Activated CD8-positive, alpha-beta T cell treated with anti-CD3 and anti-CD28 coated beads for 36 hours (primary cell): Measurements from ENCODE around the gene MYO5C. TPM values are rescaled to one million over a fixed set of nuclear protein-coding genes. Genes with fewer than 3 reads are reported as not detected.
A peak's percentile ranks its signal among the peaks of the same experiment; 100 is the strongest.

Source experiments
- ATAC-seq: fragments of 200-7000 bp; cut with Tn5 transposase; one replicate; pipeline ENCODE4 v1.10.0; 2021; ENCODE audit warnings: mild to moderate bottlenecking, moderate library complexity
- CTCF ChIA-PET: fragments of 350-600 bp; sonication (Branson Sonifier 250); formaldehyde crosslinking; loops from one replicate; lab custom pipeline; 2021; ENCODE audit warnings: antibody characterized with exemption; lab: Charles Lee
- POLR2A ChIA-PET: fragments of 350-600 bp; sonication (Branson Sonifier 250); formaldehyde crosslinking; loops from one replicate; lab custom pipeline; 2021; ENCODE audit warnings: antibody characterized with exemption; lab: Charles Lee
- DNase-seq: peaks from one replicate; pipeline ENCODE4 v3.0.0-alpha.2; 2020
- H3K27ac Mint-ChIP-seq: one replicate; pipeline ENCODE4 v1.8.0; 2021; ENCODE audit warnings: mild to moderate bottlenecking, mixed read lengths
- H3K27me3 Mint-ChIP-seq: one replicate; pipeline ENCODE4 v1.8.0; 2021; ENCODE audit warnings: mixed read lengths
- H3K36me3 Mint-ChIP-seq: one replicate; pipeline ENCODE4 v1.8.0; 2021; ENCODE audit warnings: low read depth, mixed read lengths
- H3K4me1 Mint-ChIP-seq: one replicate; pipeline ENCODE4 v1.8.0; 2021; ENCODE audit warnings: low read depth, mixed read lengths
- H3K4me3 Mint-ChIP-seq: one replicate; pipeline ENCODE4 v1.8.0; 2021; ENCODE audit warnings: mild to moderate bottlenecking, moderate library complexity, mixed read lengths
- H3K9me3 Mint-ChIP-seq: one replicate; pipeline ENCODE4 v1.8.0; 2021; ENCODE audit warnings: mixed read lengths
- intact Hi-C: fragments of 100-400 bp; cut with micrococcal nuclease; formaldehyde crosslinking; loops from one replicate; pipeline ENCODE4 v1.10.0; 2022
- total RNA-seq, 2 experiments: library from RNA; stranded (reverse); gene quantifications; one replicate each; pipeline ENCODE4 v1.2.3, GENCODE V29; 2021
- TF ChIP-seq, protein P1 (sequence below): fragments of 200-600 bp; IDR thresholded peaks from one replicate; pipeline ENCODE4 v1.8.0; 2022; ENCODE audit warnings: antibody characterized with exemption, mild to moderate bottlenecking

Gene MYO5C
- total RNA-seq, 2 experiments from 2014 or later, result 1.3 to 1.9 TPM

DNA sequence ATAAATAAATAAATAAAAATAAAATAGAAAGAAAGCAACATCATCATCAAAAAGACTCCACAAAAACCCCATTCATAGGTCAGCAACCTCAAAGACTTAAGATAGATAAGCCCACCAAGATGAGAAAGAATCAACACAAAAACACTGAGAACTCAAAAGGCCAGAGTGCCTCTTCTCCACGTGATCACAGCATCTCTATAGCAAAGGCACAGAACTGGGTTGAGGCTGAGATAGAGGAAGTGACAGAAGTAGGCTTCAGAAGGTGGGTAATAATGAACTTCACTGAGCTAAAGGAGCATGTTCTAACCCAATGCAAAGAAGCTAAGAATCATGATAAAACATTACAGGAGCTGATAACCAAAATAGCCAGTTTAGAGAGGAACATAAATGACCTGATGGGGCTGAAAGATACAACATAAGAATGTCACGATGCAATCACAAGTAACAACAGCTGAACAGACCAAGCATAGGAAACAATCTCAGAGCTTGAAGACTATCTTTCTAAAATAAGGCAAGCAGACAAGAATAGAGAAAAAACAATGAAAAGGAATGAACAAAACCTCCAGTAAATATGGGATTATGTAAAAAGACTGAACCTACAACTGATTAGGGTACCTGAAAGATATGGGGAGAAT lies 130.9 kb downstream of the MYO5C start:
- Mint-ChIP-seq H3K4me3 (no peak overlapping the region), H3K4me1 (peaks cover 33% of the 10 kb centered on the region), H3K9me3 (no peaks in the 10 kb centered on the region), H3K27me3 (no peaks in the 10 kb centered on the region), H3K36me3 (peaks cover 1% of the 10 kb centered on the region), H3K27ac (peak overlapping the region; percentile 74)
- TF ChIP-seq, protein P1, sequence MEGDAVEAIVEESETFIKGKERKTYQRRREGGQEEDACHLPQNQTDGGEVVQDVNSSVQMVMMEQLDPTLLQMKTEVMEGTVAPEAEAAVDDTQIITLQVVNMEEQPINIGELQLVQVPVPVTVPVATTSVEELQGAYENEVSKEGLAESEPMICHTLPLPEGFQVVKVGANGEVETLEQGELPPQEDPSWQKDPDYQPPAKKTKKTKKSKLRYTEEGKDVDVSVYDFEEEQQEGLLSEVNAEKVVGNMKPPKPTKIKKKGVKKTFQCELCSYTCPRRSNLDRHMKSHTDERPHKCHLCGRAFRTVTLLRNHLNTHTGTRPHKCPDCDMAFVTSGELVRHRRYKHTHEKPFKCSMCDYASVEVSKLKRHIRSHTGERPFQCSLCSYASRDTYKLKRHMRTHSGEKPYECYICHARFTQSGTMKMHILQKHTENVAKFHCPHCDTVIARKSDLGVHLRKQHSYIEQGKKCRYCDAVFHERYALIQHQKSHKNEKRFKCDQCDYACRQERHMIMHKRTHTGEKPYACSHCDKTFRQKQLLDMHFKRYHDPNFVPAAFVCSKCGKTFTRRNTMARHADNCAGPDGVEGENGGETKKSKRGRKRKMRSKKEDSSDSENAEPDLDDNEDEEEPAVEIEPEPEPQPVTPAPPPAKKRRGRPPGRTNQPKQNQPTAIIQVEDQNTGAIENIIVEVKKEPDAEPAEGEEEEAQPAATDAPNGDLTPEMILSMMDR, result no peak
- ChIA-PET POLR2A (interaction anchor here (3.1 kb wide), 1 partner anchor 14 kb away, joined by 9 read pairs; no protein-coding TSS in a partner anchor), CTCF (interaction anchor here (1.0 to 8.2 kb wide), 10 partner anchors 9 to 276 kb away, joined by 3 to 43 read pairs (median 10); no protein-coding TSS in a partner anchor)
- DNase-seq (no peak), ATAC-seq (peak; percentile 65)
- intact Hi-C loops, result no loop called here

DNA sequence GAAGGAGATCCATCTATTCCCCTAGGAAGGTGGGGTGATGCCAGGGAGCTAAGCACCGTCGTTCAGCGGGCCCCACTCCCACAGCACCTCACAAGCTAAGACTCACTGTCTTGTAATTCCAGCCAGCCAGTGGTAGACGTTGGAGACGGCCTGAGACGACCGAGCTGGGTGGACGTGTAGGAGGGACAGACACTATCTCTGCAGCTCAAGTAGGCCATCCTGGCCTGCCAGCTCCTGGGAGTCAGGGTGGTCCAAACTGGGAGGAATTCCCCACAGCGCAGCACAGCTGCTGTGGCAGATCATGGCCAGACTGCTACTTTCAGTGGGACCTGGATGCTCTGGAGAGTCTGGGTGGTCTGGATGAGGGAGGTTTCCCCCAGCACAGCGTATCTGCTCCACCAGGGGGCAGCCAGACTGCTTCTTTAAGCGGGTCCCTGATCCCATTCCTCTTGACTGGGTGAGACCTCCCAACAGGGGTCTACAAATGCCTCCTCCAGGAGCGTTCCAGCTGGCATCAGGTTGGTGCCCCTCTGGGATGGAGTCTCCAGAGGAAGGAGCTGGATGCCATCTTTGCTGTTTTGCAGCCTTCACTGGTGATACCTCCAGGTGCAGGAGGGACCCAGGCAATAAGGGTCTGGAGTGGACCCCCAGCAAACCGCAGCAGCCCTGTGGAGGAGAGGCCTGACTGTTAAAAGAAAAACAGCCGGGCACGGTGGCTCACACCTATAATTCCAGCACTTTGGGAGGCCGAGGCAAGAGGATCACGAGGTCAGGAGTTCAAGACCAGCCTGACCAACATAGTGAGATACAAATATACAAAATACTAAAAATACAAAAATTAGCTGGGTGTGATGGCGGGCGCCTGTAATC lies 132.0 kb downstream of the MYO5C start:
- Mint-ChIP-seq H3K27ac (no peak overlapping the region), H3K9me3 (no peaks in the 10 kb centered on the region), H3K4me1 (peaks cover 28% of the 10 kb centered on the region), H3K36me3 (peaks cover 5% of the 10 kb centered on the region), H3K27me3 (no peaks in the 10 kb centered on the region), H3K4me3 (no peak overlapping the region)
- peak; percentile 61 for ATAC-seq
- TF ChIP-seq, protein P1, result no peak
- CTCF ChIA-PET, result interaction anchor here (0.9 to 8.2 kb wide), 8 partner anchors 9 to 64 kb away, joined by 3 to 43 read pairs (median 10); no protein-coding TSS in a partner anchor
- POLR2A ChIA-PET, result interaction anchor here (3.1 kb wide), 1 partner anchor 15 kb away, joined by 9 read pairs; no protein-coding TSS in a partner anchor
- intact Hi-C loops, result no loop called here
- peak; percentile 52 for DNase-seq

GRCh38 chr15:52162876-52163275 lies 132.7 kb downstream of the MYO5C start:
- Mint-ChIP-seq H3K27ac (no peak overlapping the region), H3K36me3 (peaks cover 6% of the 10 kb centered on the region), H3K4me3 (no peak overlapping the region), H3K9me3 (no peaks in the 10 kb centered on the region), H3K4me1 (peaks cover 27% of the 10 kb centered on the region), H3K27me3 (no peaks in the 10 kb centered on the region)
- TF ChIP-seq, protein P1, result no peak
- no peak for DNase-seq
- no peak for ATAC-seq
- intact Hi-C loops, result no loop called here
- POLR2A ChIA-PET, result interaction anchor here (1.4 kb wide), 1 partner anchor 67 kb away, joined by 3 read pairs; no protein-coding TSS in a partner anchor
- CTCF ChIA-PET, result interaction anchor here (0.9 to 8.2 kb wide), 8 partner anchors 8 to 64 kb away, joined by 3 to 43 read pairs (median 10); no protein-coding TSS in a partner anchor

- Mint-ChIP-seq H3K4me1 (peaks cover 25% of the 10 kb centered on the region), H3K27ac (no peak overlapping the region), H3K9me3 (no peaks in the 10 kb centered on the region), H3K4me3 (no peak overlapping the region), H3K36me3 (peaks cover 6% of the 10 kb centered on the region), H3K27me3 (no peaks in the 10 kb centered on the region)
- TF ChIP-seq, protein P1, result no peak
- ATAC-seq (no peak), DNase-seq (no peak)
- ChIA-PET POLR2A (interaction anchor here (0.8 to 1.4 kb wide), 2 partner anchors 31 to 68 kb away, joined by 3 read pairs; no protein-coding TSS in a partner anchor), CTCF (interaction anchor here (0.7 to 8.2 kb wide), 6 partner anchors 9 to 65 kb away, joined by 3 to 43 read pairs (median 8); no protein-coding TSS in a partner anchor)
- intact Hi-C loops, result no loop called here
Observed at GRCh38 chr15:52162260-52162659, 133.3 kb downstream of the MYO5C start.
